Left kidney (tissue), 2 donors: ENCODE measurements around the gene OSBPL6. TPM values are rescaled to one million over a fixed set of nuclear protein-coding genes. Genes with fewer than 3 reads are reported as not detected.

Experiments used
- DNase-seq: peaks from one replicate; pipeline ENCODE4 v3.0.0-alpha.2; 2013
- polyA plus RNA-seq: library from polyadenylated mRNA; unstranded; fragments of 120-200 nt; gene quantifications from one replicate; pipeline ENCODE4 v1.2.1, GENCODE V29; 2013; ENCODE audit not compliant: insufficient read length

OSBPL6 gene
- polyA plus RNA-seq, 1 donor = 7.6 TPM

GRCh38 chr2:178271629-178272333, 77.5 kb downstream of the OSBPL6 start:
- no peak for DNase-seq

- no peak for DNase-seq
Observed at GRCh38 chr2:178273787-178274360, 79.6 kb downstream of the OSBPL6 start.

GRCh38 chr2:178275600-178275999, 81.3 kb downstream of the OSBPL6 start:
- DNase-seq = no peak

- peak; percentile 58 for DNase-seq
Observed at GRCh38 chr2:178277741-178278197, 83.5 kb downstream of the OSBPL6 start.

- no peak for DNase-seq
Observed at GRCh38 chr2:178279142-178279541, 84.8 kb downstream of the OSBPL6 start.

GRCh38 chr2:178279636-178280035, 85.3 kb downstream of the OSBPL6 start:
- no peak for DNase-seq

GRCh38 chr2:178280244-178280852, 86.0 kb downstream of the OSBPL6 start:
- DNase-seq = no peak

GRCh38 chr2:178282075-178282815, 87.9 kb downstream of the OSBPL6 start:
- DNase-seq = no peak

GRCh38 chr2:178283341-178283918, 89.1 kb downstream of the OSBPL6 start:
- DNase-seq = no peak

- DNase-seq = no peak
Observed at GRCh38 chr2:178284613-178285286, 90.4 kb downstream of the OSBPL6 start.

- DNase-seq = no peak
Observed at GRCh38 chr2:178285287-178285615, 90.9 kb downstream of the OSBPL6 start.

- DNase-seq = no peak
Observed at GRCh38 chr2:178286636-178287035, 92.3 kb downstream of the OSBPL6 start.

- DNase-seq = no peak
Observed at GRCh38 chr2:178287652-178288344, 93.5 kb downstream of the OSBPL6 start.

- no peak for DNase-seq
Observed at GRCh38 chr2:178291703-178292102, 97.4 kb downstream of the OSBPL6 start.

- DNase-seq = no peak
Observed at GRCh38 chr2:178292586-178292985, 98.3 kb downstream of the OSBPL6 start.

GRCh38 chr2:178295115-178295514, 100.8 kb downstream of the OSBPL6 start:
- no peak for DNase-seq

GRCh38 chr2:178295906-178296305, 101.6 kb downstream of the OSBPL6 start:
- no peak for DNase-seq

- no peak for DNase-seq
Observed at GRCh38 chr2:178296394-178297090, 102.2 kb downstream of the OSBPL6 start.

GRCh38 chr2:178297091-178297411, 102.7 kb downstream of the OSBPL6 start:
- DNase-seq = no peak

- DNase-seq = no peak
Observed at GRCh38 chr2:178298785-178299212, 104.5 kb downstream of the OSBPL6 start.
